ENCODE results near the gene NF2. TPM values are rescaled to one million over a fixed set of nuclear protein-coding genes. Genes with fewer than 3 reads are reported as not detected.

The NF2 gene
- total RNA-seq, 1 experiment from 2014 or later: 113 TPM

GRCh38 chr22:29704528-29705285, 101.3 kb downstream of the NF2 start:
- POLR2A ChIA-PET (ENCODE audit: unreplicated experiment): no interaction called here
- DNase-seq: peak; percentile 60
- CTCF ChIA-PET: no interaction called here

GRCh38 chr22:29705651-29706050, 102.2 kb downstream of the NF2 start:
- H3K9me3 ChIP-seq (ENCODE audit: low read length): no peaks in the 10 kb centered on the region
- H3K36me3 ChIP-seq (ENCODE audit: low read depth, low read length): no peaks in the 10 kb centered on the region
- intact Hi-C loops (cut with micrococcal nuclease): loop anchor here (10.0 kb wide), 1 partner anchor 299 kb away; no protein-coding TSS in a partner anchor
- TF ChIP-seq EZH2 (IDR thresholded peaks at IDR 0.05; ENCODE audit: low read length, unreplicated experiment) (no peak), EZH2phosphoT487 (IDR thresholded peaks at IDR 0.05; ENCODE audit: borderline replicate concordance, low read length) (no peak), CTCF (conservative IDR thresholded peaks at IDR 0.05; ENCODE audit: low read depth, low read length) (no peak)
- no peaks in the 10 kb centered on the region for H3F3A ChIP-seq (ENCODE audit: low read length, unreplicated experiment)
- no peaks in the 10 kb centered on the region for H3K9me2 ChIP-seq (replicated peaks; ENCODE audit: low read length)
- no peaks in the 10 kb centered on the region for H3K79me2 ChIP-seq (ENCODE audit: low read length)
- no peak overlapping the region for H3K4me2 ChIP-seq (ENCODE audit: low read length)
- no peak overlapping the region for H3K27ac ChIP-seq (ENCODE audit: low read length)
- CTCF ChIA-PET: no interaction called here
- POLR2A ChIA-PET (ENCODE audit: unreplicated experiment): no interaction called here
- peaks cover 38% of the 10 kb centered on the region for H3K4me1 ChIP-seq (ENCODE audit: insufficient read depth, low read length)
- H3K4me3 ChIP-seq (ENCODE audit: low read length): no peak overlapping the region
- H4K20me1 ChIP-seq (ENCODE audit: low read length): no peaks in the 10 kb centered on the region
- ATAC-seq: no peak
- no TSS peak for BruUV-seq (replicated peaks)
- H3K27me3 ChIP-seq (ENCODE audit: low read length): no peaks in the 10 kb centered on the region
- H3K9ac ChIP-seq (ENCODE audit: low read length): no peak overlapping the region
- DNase-seq: no peak
- H2AFZ ChIP-seq (ENCODE audit: low read length): no peak overlapping the region

More at GRCh38 chr22:29704528-29705285, 101.3 kb downstream of the NF2 start:
- Histone ChIP-seq H3K79me2 (ENCODE audit: low read length) (no peaks in the 10 kb centered on the region), H3K4me1 (ENCODE audit: insufficient read depth, low read length) (peaks cover 47% of the 10 kb centered on the region), H3F3A (ENCODE audit: low read length, unreplicated experiment) (no peaks in the 10 kb centered on the region), H2AFZ (ENCODE audit: low read length) (no peak overlapping the region), H3K27ac (ENCODE audit: low read length) (no peak overlapping the region), H3K4me3 (ENCODE audit: low read length) (no peak overlapping the region), H3K4me2 (ENCODE audit: low read length) (peak overlapping the region; percentile 46; the same call in 1 of the 2 replicates), H3K9me2 (replicated peaks; ENCODE audit: low read length) (no peaks in the 10 kb centered on the region), H3K9ac (ENCODE audit: low read length) (no peak overlapping the region), H3K36me3 (ENCODE audit: low read depth, low read length) (no peaks in the 10 kb centered on the region), H3K9me3 (ENCODE audit: low read length) (no peaks in the 10 kb centered on the region), H4K20me1 (ENCODE audit: low read length) (no peaks in the 10 kb centered on the region), H3K27me3 (ENCODE audit: low read length) (no peaks in the 10 kb centered on the region)
- intact Hi-C loops (cut with micrococcal nuclease): loop anchor here (5.0 to 10.0 kb wide), 2 partner anchors 300 to 383 kb away; no protein-coding TSS in a partner anchor
- peak; percentile 20; the same call in 1 of the 2 replicates for ATAC-seq
- no TSS peak for BruUV-seq (replicated peaks)
- TF ChIP-seq EZH2phosphoT487 (IDR thresholded peaks at IDR 0.05; ENCODE audit: borderline replicate concordance, low read length) (no peak), CTCF (conservative IDR thresholded peaks at IDR 0.05; ENCODE audit: low read depth, low read length) (no peak), EZH2 (IDR thresholded peaks at IDR 0.05; ENCODE audit: low read length, unreplicated experiment) (no peak)

GRCh38 chr22:29706486-29706885, 103.1 kb downstream of the NF2 start:
- intact Hi-C loops (cut with micrococcal nuclease): loop anchor here (10.0 kb wide), 1 partner anchor 298 kb away; no protein-coding TSS in a partner anchor
- no peaks in the 10 kb centered on the region for H3F3A ChIP-seq (ENCODE audit: low read length, unreplicated experiment)
- no peaks in the 10 kb centered on the region for H3K9me2 ChIP-seq (replicated peaks; ENCODE audit: low read length)
- H2AFZ ChIP-seq (ENCODE audit: low read length): no peak overlapping the region
- H3K9ac ChIP-seq (ENCODE audit: low read length): no peak overlapping the region
- no peaks in the 10 kb centered on the region for H3K27me3 ChIP-seq (ENCODE audit: low read length)
- H3K36me3 ChIP-seq (ENCODE audit: low read depth, low read length): no peaks in the 10 kb centered on the region
- no peaks in the 10 kb centered on the region for H4K20me1 ChIP-seq (ENCODE audit: low read length)
- CTCF ChIA-PET: no interaction called here
- H3K79me2 ChIP-seq (ENCODE audit: low read length): no peaks in the 10 kb centered on the region
- H3K4me3 ChIP-seq (ENCODE audit: low read length): no peak overlapping the region
- no peak for DNase-seq
- POLR2A ChIA-PET (ENCODE audit: unreplicated experiment): no interaction called here
- no peak for TF ChIP-seq EZH2 (IDR thresholded peaks at IDR 0.05; ENCODE audit: low read length, unreplicated experiment)
- H3K4me2 ChIP-seq (ENCODE audit: low read length): no peak overlapping the region
- H3K9me3 ChIP-seq (ENCODE audit: low read length): no peaks in the 10 kb centered on the region
- ATAC-seq: no peak
- H3K4me1 ChIP-seq (ENCODE audit: insufficient read depth, low read length): peaks cover 31% of the 10 kb centered on the region
- BruUV-seq (replicated peaks): no TSS peak
- H3K27ac ChIP-seq (ENCODE audit: low read length): no peak overlapping the region
